Dermis microvascular lymphatic vessel endothelial cell (primary cell): ENCODE results near the gene POLR2E. TPM values are rescaled to one million over a fixed set of nuclear protein-coding genes. Genes with fewer than 3 reads are reported as not detected.

ENCODE experiments used
- total RNA-seq: library from RNA; depleted of rRNA; stranded (reverse); fragments of >200 nt; gene quantifications from 2 replicates; pipeline ENCODE4 v1.2.1, GENCODE V29; 2014

POLR2E gene
- total RNA-seq, 1 donor from 2014 or later = 87.6 TPM

Other genes with a start within 250 kb of the POLR2E start
- gene ELANE, start 243.1 kb downstream of the POLR2E start, total RNA-seq = not detected in 2 replicates
- 2.2 and 2.5 TPM in 2 replicates for gene CFD, start 235.7 kb downstream of the POLR2E start, total RNA-seq
- gene MED16, start 202.2 kb downstream of the POLR2E start, total RNA-seq = 20.2 and 30.7 TPM in 2 replicates
- not detected in 2 replicates for gene RNU6-9, start 201.9 kb downstream of the POLR2E start, total RNA-seq
- 29.4 and 47.7 TPM in 2 replicates for gene R3HDM4, start 182.2 kb downstream of the POLR2E start, total RNA-seq
- under 0.01 TPM in 1 of 2 replicates, not detected in the other for gene KISS1R, start 178.0 kb downstream of the POLR2E start, total RNA-seq
- 4.2 and 7.2 TPM in 2 replicates for gene ARID3A, start 169.3 kb downstream of the POLR2E start, total RNA-seq
- 79.8 and 94.1 TPM in 2 replicates for gene WDR18, start 111.0 kb downstream of the POLR2E start, total RNA-seq
- 0.25 and 0.26 TPM in 2 replicates for gene GRIN3B, start 95.0 kb downstream of the POLR2E start, total RNA-seq
- 31.8 and 60.1 TPM in 2 replicates for gene TMEM259, start 74.3 kb downstream of the POLR2E start, total RNA-seq
- gene RNU6-2, start 73.9 kb downstream of the POLR2E start, total RNA-seq = not detected in 2 replicates
- 92.6 and 93.6 TPM in 2 replicates for gene CNN2, start 68.8 kb downstream of the POLR2E start, total RNA-seq
- 3.7 and 4.6 TPM in 2 replicates for gene ABCA7, start 55.3 kb downstream of the POLR2E start, total RNA-seq
- 13.5 and 24.6 TPM in 2 replicates for gene ARHGAP45, start 28.2 kb downstream of the POLR2E start, total RNA-seq
- 461 and 469 TPM in 2 replicates for gene GPX4, start 8.6 kb upstream of the POLR2E start, total RNA-seq
- 14.8 and 29.0 TPM in 2 replicates for gene SBNO2, start 78.9 kb upstream of the POLR2E start, total RNA-seq
- 67.6 and 69.3 TPM in 2 replicates for gene STK11, start 110.4 kb upstream of the POLR2E start, total RNA-seq
- 0.64 and 1.9 TPM in 2 replicates for gene CBARP, start 142.6 kb upstream of the POLR2E start, total RNA-seq
- gene ATP5F1D, start 146.4 kb upstream of the POLR2E start, total RNA-seq = 16.8 and 23.6 TPM in 2 replicates
- 4.9 and 7.0 TPM in 2 replicates for gene MIDN, start 153.2 kb upstream of the POLR2E start, total RNA-seq
- gene CIRBP, start 174.0 kb upstream of the POLR2E start, total RNA-seq = 118 and 189 TPM in 2 replicates
- gene FAM174C, start 180.2 kb upstream of the POLR2E start, total RNA-seq = 16.4 and 19.7 TPM in 2 replicates
- gene EFNA2, start 190.5 kb upstream of the POLR2E start, total RNA-seq = 0.13 and 0.25 TPM in 2 replicates